Measurements from ENCODE around the gene PRPF19. TPM values are rescaled to one million over a fixed set of nuclear protein-coding genes. Genes with fewer than 3 reads are reported as not detected.

The PRPF19 gene
- total RNA-seq, 1 experiment from 2014 or later, result 56.3 TPM

- no peak for DNase-seq (ENCODE audit: low spot score)
Measured at GRCh38 chr11:60874421-60875365, 31.7 kb downstream of the PRPF19 start.

DNA sequence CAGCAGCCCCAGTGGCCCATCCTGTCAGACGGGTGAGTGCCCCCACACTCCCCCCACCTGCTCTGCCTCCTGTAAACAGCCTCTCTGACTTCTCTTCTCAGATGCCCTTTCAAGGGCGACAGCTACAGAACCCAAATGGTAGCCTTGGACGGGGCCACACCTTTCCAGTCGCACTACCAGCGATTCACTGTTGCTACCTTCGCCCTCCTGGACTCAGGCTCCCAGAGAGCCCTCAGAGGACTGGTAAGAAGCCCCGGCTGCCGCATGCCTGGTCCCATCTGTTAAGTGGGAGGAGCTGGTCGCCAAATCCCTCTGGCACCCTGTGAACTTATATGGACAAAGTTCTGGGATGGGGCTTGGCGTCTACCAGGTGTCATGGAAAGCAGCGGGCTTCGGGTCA is 32.9 kb downstream of the PRPF19 start:
- no peak for DNase-seq (ENCODE audit: low spot score)

DNA sequence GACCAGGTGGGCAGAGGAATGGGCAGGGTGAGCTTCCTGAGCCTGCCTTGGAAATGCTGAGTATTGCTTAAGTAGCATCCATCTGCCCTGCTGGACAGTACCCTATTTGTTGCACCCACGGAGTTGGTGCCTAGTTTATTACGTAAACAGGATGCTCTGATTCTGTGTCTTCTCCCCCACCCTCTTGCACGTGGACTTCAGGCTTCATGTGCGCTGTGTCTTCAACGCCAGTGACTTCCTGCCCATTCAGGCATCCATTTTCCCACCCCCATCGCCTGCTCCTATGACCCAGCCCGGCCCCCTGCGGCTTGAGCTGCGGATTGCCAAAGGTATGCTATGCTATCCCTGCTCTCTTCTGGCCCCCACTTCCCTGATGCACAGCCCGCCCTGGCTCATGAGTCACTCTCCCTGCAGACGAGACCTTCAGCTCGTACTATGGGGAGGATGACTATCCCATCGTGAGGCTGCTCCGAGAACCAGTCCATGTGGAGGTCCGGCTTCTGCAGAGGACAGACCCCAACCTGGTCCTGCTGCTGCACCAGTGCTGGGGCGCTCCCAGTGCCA is 33.3 kb downstream of the PRPF19 start:
- peak; percentile 91 for DNase-seq (ENCODE audit: low spot score)

GRCh38 chr11:60872124-60872960 is 34.0 kb downstream of the PRPF19 start:
- peak; percentile 10 for DNase-seq (ENCODE audit: low spot score)

DNA sequence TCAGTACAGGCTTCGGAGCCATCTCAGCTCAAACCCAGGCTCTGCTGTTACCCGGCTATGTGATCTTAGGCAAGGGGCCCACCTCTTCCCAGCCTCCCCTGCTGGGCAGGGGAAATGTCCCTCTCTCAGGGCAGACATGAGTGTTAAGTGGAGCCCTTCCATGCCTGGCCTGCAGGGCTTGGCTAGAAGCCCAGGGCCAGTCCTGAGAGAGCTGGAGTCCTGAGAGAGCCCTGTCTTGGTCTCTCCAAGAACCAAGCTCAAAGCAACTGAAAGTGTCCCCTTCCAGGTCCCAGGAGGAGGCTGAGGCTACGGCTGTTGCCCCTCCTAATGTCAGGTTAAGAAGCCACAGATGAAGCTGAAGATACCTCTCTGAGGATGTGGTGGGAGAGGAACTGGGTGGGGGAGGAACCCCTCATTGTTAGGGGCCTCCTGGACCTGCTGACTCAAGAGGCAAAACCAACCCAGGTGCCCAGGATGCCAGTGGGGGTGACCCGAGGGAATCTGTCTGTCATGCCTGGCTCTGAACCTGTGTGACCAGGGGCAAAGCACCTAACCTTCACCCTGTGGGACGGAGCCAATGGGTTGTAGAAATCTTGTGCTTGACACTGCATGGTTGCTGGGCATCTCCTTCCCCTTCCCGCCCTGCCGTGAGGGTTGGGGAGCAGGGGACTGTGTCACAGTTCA is 34.9 kb downstream of the PRPF19 start:
- DNase-seq (ENCODE audit: low spot score), result no peak

DNA sequence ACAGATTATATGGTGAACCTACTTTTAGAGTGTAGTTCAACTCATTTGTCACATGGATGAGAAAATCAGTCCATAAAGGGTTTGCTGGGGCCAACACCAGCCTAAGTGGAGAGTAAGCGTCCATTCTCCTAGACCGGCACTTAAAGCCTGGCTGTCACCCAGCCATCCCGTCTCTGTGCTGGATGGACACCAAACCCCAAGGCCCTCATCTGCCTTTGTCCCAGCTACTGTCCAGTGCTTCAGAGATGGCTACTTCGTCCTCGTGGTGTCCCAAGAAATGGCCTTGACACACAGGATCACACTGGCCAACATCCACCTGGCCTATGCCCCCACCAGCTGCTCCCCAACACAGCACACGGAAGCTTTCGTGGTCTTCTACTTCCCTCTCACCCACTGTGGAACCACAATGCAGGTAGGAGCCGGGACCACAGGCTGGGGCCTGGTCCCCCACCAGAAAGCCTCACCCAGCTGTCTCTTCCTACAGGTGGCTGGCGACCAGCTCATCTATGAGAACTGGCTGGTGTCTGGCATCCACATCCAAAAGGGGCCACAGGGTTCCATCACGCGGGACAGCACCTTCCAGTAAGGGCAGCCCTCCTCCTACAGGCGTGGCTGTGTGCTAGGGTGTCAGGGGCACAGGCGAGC is 35.5 kb downstream of the PRPF19 start:
- DNase-seq (ENCODE audit: low spot score), result no peak

DNA sequence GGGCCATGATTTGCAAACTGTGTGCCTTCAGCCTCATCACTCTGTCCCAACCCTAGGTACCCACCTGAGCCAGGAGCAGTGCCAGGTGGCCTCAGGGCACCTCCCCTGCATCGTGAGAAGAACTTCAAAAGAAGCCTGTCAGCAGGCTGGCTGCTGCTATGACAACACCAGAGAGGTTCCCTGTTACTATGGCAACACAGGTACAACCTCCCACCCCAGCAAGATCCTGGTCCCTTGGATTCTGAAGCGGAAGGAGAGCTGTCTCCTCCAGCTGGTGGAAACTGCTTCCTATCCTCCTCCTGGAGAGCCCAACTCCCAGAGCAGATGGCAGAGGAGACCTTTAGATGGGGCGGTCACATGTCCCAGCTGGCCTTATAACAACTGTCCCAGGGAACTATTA is 36.1 kb downstream of the PRPF19 start:
- no peak for DNase-seq (ENCODE audit: low spot score)

DNA sequence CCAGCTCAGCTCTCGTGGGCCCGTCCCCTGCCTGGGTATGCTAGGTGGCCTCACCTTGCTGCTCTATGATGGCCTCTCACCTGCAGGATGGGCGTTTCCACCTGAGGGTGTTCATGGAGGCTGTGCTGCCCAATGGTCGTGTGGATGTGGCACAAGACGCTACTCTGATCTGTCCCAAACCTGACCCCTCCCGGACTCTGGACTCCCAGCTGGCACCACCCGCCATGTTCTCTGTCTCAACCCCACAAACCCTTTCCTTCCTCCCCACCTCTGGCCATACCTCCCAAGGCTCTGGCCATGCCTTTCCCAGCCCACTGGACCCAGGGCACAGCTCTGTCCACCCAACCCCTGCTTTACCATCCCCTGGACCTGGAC is 36.9 kb downstream of the PRPF19 start:
- no peak for DNase-seq (ENCODE audit: low spot score)

GRCh38 chr11:60868682-60869450 is 37.5 kb downstream of the PRPF19 start:
- no peak for DNase-seq (ENCODE audit: low spot score)

GRCh38 chr11:60867871-60868681 is 38.3 kb downstream of the PRPF19 start:
- no peak for DNase-seq (ENCODE audit: low spot score)

DNA sequence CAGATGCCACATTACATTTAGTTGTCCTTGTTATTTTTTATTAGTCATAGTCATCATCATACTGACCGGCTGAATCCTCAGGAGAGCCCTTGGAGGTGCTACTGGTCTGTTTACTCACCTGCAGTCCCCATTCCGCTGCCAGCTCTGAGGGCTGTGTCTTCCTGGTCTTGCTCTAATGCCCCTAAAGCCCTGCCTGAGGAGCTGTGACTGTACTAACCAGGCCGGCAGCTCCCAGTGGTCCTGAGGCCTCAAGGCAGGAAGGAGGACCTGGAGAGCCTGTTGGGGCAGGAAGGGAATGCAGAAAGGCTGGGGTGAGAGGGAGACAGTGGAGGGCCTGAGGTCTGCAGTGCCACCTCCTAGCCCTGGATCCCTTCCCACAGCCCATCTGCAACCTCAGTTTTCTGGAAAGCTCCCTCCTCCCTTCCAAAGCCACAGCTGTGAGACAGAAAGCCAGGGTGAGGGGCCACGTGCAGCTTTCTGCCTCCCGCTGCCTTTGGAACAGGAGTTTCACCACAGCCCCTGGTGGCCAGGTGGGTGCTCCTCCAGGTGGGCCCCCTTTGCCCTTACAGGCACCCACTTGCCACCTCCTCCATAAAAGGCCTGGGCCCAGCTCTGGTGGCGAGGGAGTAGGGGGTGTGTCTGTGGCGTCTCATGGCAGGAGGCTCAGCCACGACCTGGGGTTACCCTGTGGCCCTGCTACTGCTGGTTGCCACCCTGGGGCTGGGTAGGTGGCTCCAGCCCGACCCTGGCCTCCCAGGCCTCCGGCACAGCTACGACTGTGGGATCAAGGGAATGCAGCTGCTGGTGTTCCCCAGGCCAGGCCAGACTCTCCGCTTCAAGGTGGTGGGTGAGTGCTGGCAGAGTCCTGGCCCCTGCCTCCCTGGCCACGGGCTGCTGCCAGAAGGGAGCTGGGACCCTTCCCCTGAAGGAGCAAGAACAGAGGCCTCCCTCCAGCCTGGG is 39.2 kb downstream of the PRPF19 start, which contains the start of gene ZP1:
ZP1 (plus strand) TSS at position 632 of the 960 bp plus-strand sequence; CDS start at position 652, 20 bp downstream.
- DNase-seq (ENCODE audit: low spot score), result no peak

DNA sequence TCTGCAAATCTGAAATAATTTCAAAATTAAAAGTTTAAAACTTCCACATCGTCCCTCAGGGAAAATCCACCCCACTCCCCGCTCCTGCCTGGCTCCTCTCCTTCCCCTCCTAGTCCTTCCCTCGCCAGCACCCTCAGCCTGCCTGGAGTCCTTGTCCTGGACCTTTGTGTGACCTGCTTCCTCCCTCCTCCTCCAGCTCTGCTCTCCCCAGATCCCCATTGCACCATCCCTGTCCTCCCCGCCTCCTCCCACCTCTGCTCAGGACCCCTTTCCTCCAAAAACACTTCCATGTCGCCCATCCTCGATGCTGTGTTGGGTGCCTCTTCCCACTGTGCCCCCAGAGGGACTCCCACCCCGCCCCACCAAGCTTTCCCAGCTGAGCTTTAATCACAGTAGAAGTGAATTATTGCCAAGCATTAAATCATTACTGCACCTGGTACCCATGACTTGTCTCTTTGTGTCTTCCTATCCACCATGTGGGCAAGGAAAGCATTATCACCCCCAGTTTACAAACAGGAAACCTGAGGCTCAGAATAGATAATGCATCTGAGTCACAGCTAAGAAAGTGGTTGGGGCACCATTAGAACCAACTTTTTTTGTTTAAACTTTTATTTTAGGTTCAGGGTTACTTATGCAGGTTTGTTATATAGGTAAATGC is 41.4 kb downstream of the PRPF19 start:
- no peak for DNase-seq (ENCODE audit: low spot score)

- DNase-seq (ENCODE audit: low spot score), result no peak
Measured at GRCh38 chr11:60863550-60864521, 42.5 kb downstream of the PRPF19 start.

DNA sequence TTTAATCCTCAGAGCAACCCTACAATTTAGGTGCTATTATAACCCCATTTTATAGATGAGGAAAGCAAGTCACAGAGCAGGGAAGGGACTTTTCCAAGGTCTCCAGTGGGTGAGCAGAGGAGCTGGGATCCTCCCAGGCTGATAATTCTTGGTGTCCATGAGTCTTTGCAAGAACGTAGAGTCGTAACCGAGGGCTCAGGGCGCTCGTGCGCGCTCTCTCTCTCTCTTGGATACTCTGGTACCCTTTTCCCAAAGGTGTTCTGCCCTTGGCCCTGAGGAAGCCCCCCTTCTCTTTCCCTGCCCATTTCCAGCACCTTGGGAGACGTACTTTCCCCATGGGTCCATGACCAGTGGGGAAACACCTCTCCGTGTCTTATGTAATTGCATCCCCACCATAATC is 44.2 kb downstream of the PRPF19 start:
- DNase-seq (ENCODE audit: low spot score), result no peak

- no peak for DNase-seq (ENCODE audit: low spot score)
Measured at GRCh38 chr11:60860943-60861342, 45.4 kb downstream of the PRPF19 start.

- DNase-seq (ENCODE audit: low spot score), result no peak
Measured at GRCh38 chr11:60859616-60860250, 46.7 kb downstream of the PRPF19 start.

Measured in A172 (cell line).